Measurements from ENCODE around the gene ATP11A. TPM values are rescaled to one million over a fixed set of nuclear protein-coding genes. Genes with fewer than 3 reads are reported as not detected.

The ATP11A gene
- total RNA-seq, 6 experiments from 2014 or later: 24.3 to 57.4 (median 33.1) TPM

DNA sequence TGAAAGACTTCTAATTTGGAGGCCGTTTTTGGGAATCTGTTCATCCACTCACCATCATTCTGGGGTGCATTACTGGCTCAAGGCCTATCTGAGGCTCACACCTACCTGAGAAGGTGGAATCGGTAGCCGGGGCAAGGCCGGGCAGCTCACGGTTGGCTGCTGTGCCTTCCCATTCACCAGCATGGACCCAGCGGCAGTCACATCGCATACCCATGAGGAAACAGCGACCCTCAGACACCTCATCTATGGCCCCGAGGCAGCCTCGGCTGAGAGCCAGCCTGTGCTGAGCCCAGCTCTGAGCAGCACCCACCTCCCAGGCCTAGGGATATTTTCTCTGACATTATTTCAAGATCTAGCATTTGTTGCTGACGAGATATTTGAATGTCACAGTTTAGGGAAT is 130.5 kb downstream of the ATP11A start:
- WGBS (ENCODE audit: insufficient coverage, low coverage, low lambda C conversion rate, missing lambda C conversion rate): 100% methylated on average over 2 of the region's 11 CpGs
- H3K27ac ChIP-seq: no peak overlapping the region
- intact Hi-C loops (cut with DNase I): no loop called here
- no peaks in the 10 kb centered on the region for H3K4me1 ChIP-seq
- DNase-seq (no peak), ATAC-seq (no peak)
- no peaks in the 10 kb centered on the region for H3K9me3 ChIP-seq
- H3K4me3 ChIP-seq: no peak overlapping the region
- H3K27me3 ChIP-seq: no peaks in the 10 kb centered on the region
- TF ChIP-seq POLR2A (IDR thresholded peaks at IDR 0.05): no peak
- TF ChIP-seq, protein P1, sequence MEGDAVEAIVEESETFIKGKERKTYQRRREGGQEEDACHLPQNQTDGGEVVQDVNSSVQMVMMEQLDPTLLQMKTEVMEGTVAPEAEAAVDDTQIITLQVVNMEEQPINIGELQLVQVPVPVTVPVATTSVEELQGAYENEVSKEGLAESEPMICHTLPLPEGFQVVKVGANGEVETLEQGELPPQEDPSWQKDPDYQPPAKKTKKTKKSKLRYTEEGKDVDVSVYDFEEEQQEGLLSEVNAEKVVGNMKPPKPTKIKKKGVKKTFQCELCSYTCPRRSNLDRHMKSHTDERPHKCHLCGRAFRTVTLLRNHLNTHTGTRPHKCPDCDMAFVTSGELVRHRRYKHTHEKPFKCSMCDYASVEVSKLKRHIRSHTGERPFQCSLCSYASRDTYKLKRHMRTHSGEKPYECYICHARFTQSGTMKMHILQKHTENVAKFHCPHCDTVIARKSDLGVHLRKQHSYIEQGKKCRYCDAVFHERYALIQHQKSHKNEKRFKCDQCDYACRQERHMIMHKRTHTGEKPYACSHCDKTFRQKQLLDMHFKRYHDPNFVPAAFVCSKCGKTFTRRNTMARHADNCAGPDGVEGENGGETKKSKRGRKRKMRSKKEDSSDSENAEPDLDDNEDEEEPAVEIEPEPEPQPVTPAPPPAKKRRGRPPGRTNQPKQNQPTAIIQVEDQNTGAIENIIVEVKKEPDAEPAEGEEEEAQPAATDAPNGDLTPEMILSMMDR (IDR thresholded peaks at IDR 0.05): no peak
- H3K36me3 ChIP-seq: peaks cover under 1 to 52% (median 13%) of the 10 kb centered on the region in 4 donors

DNA sequence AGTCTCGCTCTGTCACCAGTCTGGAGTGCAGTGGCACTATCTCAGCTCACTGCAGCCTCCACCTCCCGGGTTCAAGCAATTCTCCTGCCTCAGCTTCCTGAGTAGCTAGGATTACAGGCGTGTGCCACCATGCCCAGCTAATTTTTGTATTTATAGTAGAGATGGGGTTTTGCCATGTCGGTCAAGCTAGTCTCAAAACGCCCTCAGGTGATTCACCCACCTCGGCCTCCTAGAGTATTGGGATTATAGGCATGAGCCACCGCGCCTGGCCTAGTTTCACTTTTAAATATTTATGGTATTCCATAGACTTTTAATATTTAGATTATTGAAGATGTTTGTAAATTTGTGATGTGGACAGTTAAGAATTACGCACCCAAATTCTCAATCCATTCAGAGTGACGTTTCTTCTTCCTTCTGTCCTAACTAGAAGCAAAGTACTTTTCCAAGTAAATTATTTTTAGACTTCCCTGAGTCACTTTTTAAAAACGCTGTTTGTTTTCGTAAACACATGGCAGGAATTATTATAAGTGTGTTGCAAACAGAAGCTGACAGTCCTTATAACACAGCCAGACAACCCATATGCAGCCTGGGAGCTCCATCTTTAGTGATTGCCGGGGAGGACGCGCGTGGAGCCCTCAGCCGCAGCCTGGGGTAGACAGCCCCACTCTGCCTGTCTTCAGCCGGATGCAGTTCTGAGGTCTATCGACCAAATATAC is 131.7 kb downstream of the ATP11A start:
- intact Hi-C loops (cut with DNase I): no loop called here
- Histone ChIP-seq H3K36me3 (peaks cover 5 to 51% (median 14%) of the 10 kb centered on the region in 4 donors), H3K27me3 (no peaks in the 10 kb centered on the region), H3K4me1 (no peaks in the 10 kb centered on the region), H3K27ac (no peak overlapping the region), H3K4me3 (no peak overlapping the region), H3K9me3 (no peaks in the 10 kb centered on the region)
- TF ChIP-seq, protein P1 (IDR thresholded peaks at IDR 0.05): no peak
- no peak for TF ChIP-seq POLR2A (IDR thresholded peaks at IDR 0.05)
- DNase-seq: no peak
- WGBS (ENCODE audit: insufficient coverage, low coverage, low lambda C conversion rate, missing lambda C conversion rate): 90% methylated on average over 16 of the region's 19 CpGs
- ATAC-seq: no peak

DNA sequence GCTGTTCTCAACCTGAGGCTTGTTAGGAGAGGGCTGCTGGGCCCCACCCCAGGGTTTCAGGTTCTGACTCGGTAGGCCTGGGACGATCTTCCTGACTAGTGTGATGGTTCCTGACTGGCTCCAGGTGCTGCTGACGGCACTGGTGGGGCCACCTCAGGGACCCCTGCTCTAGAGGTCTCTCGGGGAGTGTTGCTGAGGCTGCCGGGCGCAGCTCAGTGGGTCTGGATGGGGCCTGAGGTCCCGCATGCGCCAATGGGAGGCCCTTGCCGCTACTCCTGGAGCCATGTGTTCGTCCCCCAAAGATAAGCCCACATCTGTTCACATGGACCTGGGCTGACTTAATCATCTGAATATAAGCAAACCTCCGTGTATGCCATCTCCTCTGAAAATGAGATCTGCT is 133.0 kb downstream of the ATP11A start:
- Histone ChIP-seq H3K27me3 (no peaks in the 10 kb centered on the region), H3K36me3 (peaks cover 6 to 53% (median 19%) of the 10 kb centered on the region in 4 donors), H3K27ac (no peak overlapping the region), H3K4me3 (no peak overlapping the region), H3K4me1 (no peaks in the 10 kb centered on the region), H3K9me3 (no peaks in the 10 kb centered on the region)
- ATAC-seq (no peak), DNase-seq (no peak)
- intact Hi-C loops (cut with DNase I): no loop called here
- no peak for TF ChIP-seq POLR2A (IDR thresholded peaks at IDR 0.05)
- TF ChIP-seq, protein P1 (IDR thresholded peaks at IDR 0.05): no peak
- 100% methylated on average over 3 of the region's 11 CpGs for WGBS (ENCODE audit: insufficient coverage, low coverage, low lambda C conversion rate, missing lambda C conversion rate)

DNA sequence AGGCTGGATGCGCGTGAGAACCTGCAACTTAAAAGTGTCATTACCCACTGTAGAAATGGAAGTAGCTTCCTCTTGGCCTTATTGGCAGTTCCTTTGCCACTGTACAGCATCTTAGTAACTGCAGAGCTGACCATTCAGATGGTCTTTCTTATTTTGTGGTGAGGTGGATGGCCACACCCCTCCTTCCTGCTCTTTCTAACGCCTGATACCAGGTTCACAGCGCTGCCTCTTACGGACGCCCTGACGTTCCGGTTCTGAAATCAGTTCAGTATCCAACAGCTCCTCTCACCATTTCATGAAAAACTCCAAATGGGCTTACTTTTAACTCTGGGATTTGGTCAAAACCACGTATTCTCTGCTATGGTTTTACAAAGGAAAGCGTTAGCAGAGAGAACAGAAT is 134.6 kb downstream of the ATP11A start:
- Histone ChIP-seq H3K9me3 (no peaks in the 10 kb centered on the region), H3K4me3 (no peak overlapping the region), H3K27ac (no peak overlapping the region), H3K4me1 (no peaks in the 10 kb centered on the region), H3K27me3 (no peaks in the 10 kb centered on the region), H3K36me3 (peaks cover 6 to 49% (median 21%) of the 10 kb centered on the region in 4 donors)
- DNase-seq: no peak
- intact Hi-C loops (cut with DNase I): no loop called here
- 89% methylated on average over 9 of the region's 10 CpGs for WGBS (ENCODE audit: insufficient coverage, low coverage, low lambda C conversion rate, missing lambda C conversion rate)
- TF ChIP-seq POLR2A (IDR thresholded peaks at IDR 0.05): no peak
- TF ChIP-seq, protein P1 (IDR thresholded peaks at IDR 0.05): no peak
- peak in 1 of 4 donors; percentile 28 for ATAC-seq
